IMR-90 (cell line): Measurements from ENCODE around the gene BBIP1. TPM values are rescaled to one million over a fixed set of nuclear protein-coding genes. Genes with fewer than 3 reads are reported as not detected.

Experiments
- ATAC-seq: fragments of 200-7000 bp; cut with Tn5 transposase; 2 replicates; pipeline ENCODE4 v1.9.1; 2020; ENCODE audit warnings: low read depth, mild to moderate bottlenecking, moderate library complexity
- BruUV-seq: library from RNA; stranded (reverse); fragments of 400-500 nt; replicated peaks from 2 replicates; lab custom pipeline; 2021; lab: Mats Ljungman, UMichigan
- CTCF ChIA-PET: fragments of 300-600 bp; formaldehyde crosslinking; extraction: SDS; loops from one replicate; lab custom pipeline; 2021; ENCODE audit warnings: antibody characterized with exemption; lab: Yijun Ruan, JAX
- POLR2A ChIA-PET: fragments of 300-600 bp; sonication (Branson Sonifier 250); formaldehyde crosslinking; loops from one replicate; lab custom pipeline; 2022; ENCODE audit warnings: antibody characterized with exemption; ENCODE audit not compliant: unreplicated experiment; lab: Charles Lee
- DNase-seq: peaks from one replicate; pipeline ENCODE4 v3.0.0; 2013
- H2AFZ ChIP-seq: replicated peaks from 2 replicates; pipeline ENCODE3; 2013; ENCODE audit warnings: low read length, mild to moderate bottlenecking; ENCODE audit not compliant: poor library complexity
- H2AK5ac ChIP-seq: 2 replicates; pipeline ENCODE4 v1.6.1; 2013; ENCODE audit warnings: low read depth, low read length, inconsistent platforms
- H2AK9ac ChIP-seq: replicated peaks from 2 replicates; pipeline ENCODE3; 2013; ENCODE audit warnings: mild to moderate bottlenecking, low read depth, low read length, moderate library complexity; ENCODE audit not compliant: poor library complexity
- H2BK120ac ChIP-seq: 2 replicates; pipeline ENCODE4 v1.6.1; 2013; ENCODE audit warnings: low read depth, low read length, inconsistent platforms
- H2BK15ac ChIP-seq: 3 replicates; pipeline ENCODE4 v1.6.1; 2013; ENCODE audit warnings: low read depth, low read length, inconsistent platforms
- H2BK20ac ChIP-seq: 2 replicates; pipeline ENCODE4 v1.6.1; 2013; ENCODE audit warnings: low read depth, mild to moderate bottlenecking, inconsistent platforms, low read length, moderate library complexity
- H2BK5ac ChIP-seq: 2 replicates; pipeline ENCODE4 v1.6.1; 2013; ENCODE audit warnings: mild to moderate bottlenecking, low read depth, low read length, inconsistent platforms; ENCODE audit not compliant: poor library complexity, severe bottlenecking
- H3K14ac ChIP-seq: replicated peaks from 2 replicates; pipeline ENCODE4 v1.6.1; 2013; ENCODE audit warnings: low read depth, low read length, inconsistent platforms
- H3K18ac ChIP-seq: 2 replicates; pipeline ENCODE4 v1.6.1; 2013; ENCODE audit warnings: low read depth, low read length, control low read depth
- H3K23ac ChIP-seq: 2 replicates; pipeline ENCODE4 v1.6.1; 2013; ENCODE audit warnings: low read depth, low read length, inconsistent platforms
- H3K27ac ChIP-seq: 2 replicates; pipeline ENCODE4 v1.5.1; 2013; ENCODE audit warnings: mild to moderate bottlenecking, control low read depth, low read length; ENCODE audit not compliant: insufficient read depth
- H3K27me3 ChIP-seq: 2 replicates; pipeline ENCODE4 v1.6.1; 2013; ENCODE audit warnings: low read length; ENCODE audit not compliant: control insufficient read depth, insufficient read depth
- H3K36me3 ChIP-seq: 2 replicates; pipeline ENCODE4 v1.6.1; 2013; ENCODE audit warnings: low read length, mixed read lengths; ENCODE audit not compliant: control insufficient read depth, insufficient read depth
- H3K4ac ChIP-seq: 2 replicates; pipeline ENCODE4 v1.6.1; 2013; ENCODE audit warnings: low read depth, low read length, inconsistent platforms
- H3K4me1 ChIP-seq: 2 replicates; pipeline ENCODE4 v1.6.1; 2013; ENCODE audit warnings: low read length, mixed read lengths; ENCODE audit not compliant: control insufficient read depth, insufficient read depth
- H3K4me2 ChIP-seq: 2 replicates; pipeline ENCODE4 v1.6.1; 2013; ENCODE audit warnings: low read depth, mild to moderate bottlenecking, control low read depth, low read length, moderate library complexity
- H3K4me3 ChIP-seq: 2 replicates; pipeline ENCODE4 v1.5.1; 2013; ENCODE audit warnings: low read depth, mild to moderate bottlenecking, control low read depth, low read length, moderate library complexity; ENCODE audit not compliant: insufficient read depth
- H3K56ac ChIP-seq: 2 replicates; pipeline ENCODE4 v1.6.1; 2013; ENCODE audit warnings: low read length, inconsistent platforms; ENCODE audit not compliant: insufficient read depth; ENCODE audit errors: extremely low read depth
- H3K79me1 ChIP-seq, 2 experiments: 2 replicates each; pipeline ENCODE4 v1.6.1; 2013; ENCODE audit warnings: low read length in 2 of 2, inconsistent platforms in 1 of 2, low read depth in 1 of 2
- H3K9ac ChIP-seq: 2 replicates; pipeline ENCODE4 v1.6.1; 2013; ENCODE audit warnings: low read depth, low read length, control low read depth
- H3K9me1 ChIP-seq: 2 replicates; pipeline ENCODE4 v1.6.1; 2013; ENCODE audit warnings: low read length, inconsistent platforms; ENCODE audit not compliant: insufficient read depth
- H3K9me3 ChIP-seq: 2 replicates; pipeline ENCODE4 v1.6.1; 2013; ENCODE audit warnings: low read length; ENCODE audit not compliant: control insufficient read depth, insufficient read depth
- H4K20me1 ChIP-seq: 2 replicates; pipeline ENCODE4 v1.6.1; 2013; ENCODE audit warnings: low read length, inconsistent platforms; ENCODE audit not compliant: insufficient read depth
- H4K5ac ChIP-seq: 2 replicates; pipeline ENCODE4 v1.6.1; 2013; ENCODE audit warnings: mild to moderate bottlenecking, low read depth, low read length, control low read depth
- H4K8ac ChIP-seq, 2 experiments: 2 replicates each; pipeline ENCODE4 v1.6.1; 2013; ENCODE audit warnings: low read depth in 2 of 2, low read length in 2 of 2, control low read depth in 1 of 2, inconsistent platforms in 1 of 2
- H4K91ac ChIP-seq: 2 replicates; pipeline ENCODE4 v1.6.1; 2013; ENCODE audit warnings: low read depth, low read length, inconsistent platforms; ENCODE audit not compliant: insufficient read depth
- CHD1 ChIP-seq: IDR thresholded peaks from 2 replicates; pipeline ENCODE4 v1.6.1; 2012; ENCODE audit warnings: low read depth, low read length, improper control_type of control experiment
- FOS ChIP-seq: fragments of 150-350 bp; IDR thresholded peaks from 2 replicates; pipeline ENCODE4 v1.6.1; 2016; ENCODE audit warnings: low read depth, low read length
- MAFK ChIP-seq: IDR thresholded peaks from 2 replicates; pipeline ENCODE4 v1.6.1; 2012; ENCODE audit warnings: low read depth, low read length, improper control_type of control experiment
- MAZ ChIP-seq: IDR thresholded peaks from 2 replicates; pipeline ENCODE4 v1.6.1; 2012; ENCODE audit warnings: low read depth, mild to moderate bottlenecking, low read length, improper control_type of control experiment, moderate library complexity, borderline replicate concordance
- RAD21 ChIP-seq: IDR thresholded peaks from 2 replicates; pipeline ENCODE4 v1.6.1; 2012; ENCODE audit warnings: low read length, improper control_type of control experiment
- RFX5 ChIP-seq: IDR thresholded peaks from 2 replicates; pipeline ENCODE4 v1.8.0; 2012; ENCODE audit warnings: low read depth, mild to moderate bottlenecking, low read length, moderate library complexity
- USF2 ChIP-seq: fragments of 150-350 bp; IDR thresholded peaks from 2 replicates; pipeline ENCODE4 v1.6.1; 2017; ENCODE audit warnings: mild to moderate bottlenecking, antibody characterized with exemption, low read length, low read depth
- dilution Hi-C: fragments of 300-500 bp; cut with HindIII; formaldehyde crosslinking; loops from one replicate; pipeline ENCODE4 v1.14.3; 2018; ENCODE audit warnings: low sequenced_read_pairs; ENCODE audit not compliant: unreplicated experiment
- in situ Hi-C: fragments of 300-500 bp; cut with MboI; formaldehyde crosslinking; loops from 3 replicates; pipeline ENCODE4 v1.14.3; 2019; ENCODE audit warnings: low sequenced_read_pairs, inconsistent platforms, mixed read lengths
- intact Hi-C: fragments of 100-400 bp; cut with micrococcal nuclease; formaldehyde crosslinking; loops from 2 replicates; pipeline ENCODE4 v1.10.0; 2022
- polyA plus RNA-seq, 3 experiments: library from polyadenylated mRNA; depleted of rRNA; stranded (reverse); fragments of >200 nt; gene quantifications; 2 replicates each; pipeline ENCODE4 v1.2.3, GENCODE V29; 2012; ENCODE audit warnings: low replicate concordance in 1 of 3
- total RNA-seq: library from RNA; depleted of rRNA; stranded (reverse); fragments of >200 nt; gene quantifications from 2 replicates; pipeline ENCODE4 v1.2.3, GENCODE V29; 2012

Gene BBIP1
- total and polyA plus RNA-seq, 2 of the 4 experiments (the other 2 are of a cell fraction) = 17.4 to 19.9 TPM

- intact Hi-C loops = loop anchor here (10.0 kb wide), 1 partner anchor 584 kb away; no protein-coding TSS in a partner anchor
Measured at GRCh38 chr10:110898391-110898790, 20.6 kb downstream of the BBIP1 start.

More at GRCh38 chr10:110898391-110898790, 20.6 kb downstream of the BBIP1 start:
- peaks cover 10 to 11% of the 10 kb centered on the region in 2 experiments; a peak in 3 of 4 replicates for H3K79me1 ChIP-seq
- CTCF ChIA-PET = interaction anchor here (0.6 to 1.4 kb wide), 3 partner anchors 18 to 1239 kb away, joined by 3 to 4 read pairs (median 4); no protein-coding TSS in a partner anchor
- H3K23ac ChIP-seq = no peak overlapping the region
- H2BK5ac ChIP-seq = peak overlapping the region; percentile 68
- no peak overlapping the region for H3K14ac ChIP-seq
- H3K9me1 ChIP-seq = peaks cover 5% of the 10 kb centered on the region; the same call in 1 of the 2 replicates
- no peak overlapping the region for H3K4me2 ChIP-seq
- H2BK15ac ChIP-seq = no peak overlapping the region
- H2AK9ac ChIP-seq = no peak overlapping the region
- no peaks in the 10 kb centered on the region for H4K20me1 ChIP-seq
- TF ChIP-seq RFX5 (no peak), USF2 (no peak), FOS (no peak), MAZ (no peak), MAFK (no peak), CHD1 (no peak), RAD21 (no peak)
- POLR2A ChIA-PET = interaction anchor here (0.5 kb wide), 1 partner anchor 251 kb away, joined by 3 read pairs; no protein-coding TSS in a partner anchor
- no peak overlapping the region for H3K18ac ChIP-seq
- dilution Hi-C loops (no loop called here), in situ Hi-C loops (loop anchor here (10.0 kb wide), 1 partner anchor 154 kb away; no protein-coding TSS in a partner anchor)
- ATAC-seq (no peak; the same call in 1 of the 2 replicates), DNase-seq (peak; percentile 23)
- H2BK120ac ChIP-seq = no peak overlapping the region
- H3K27me3 ChIP-seq = no peaks in the 10 kb centered on the region
- no peak overlapping the region for H2AFZ ChIP-seq
- H3K9me3 ChIP-seq = no peaks in the 10 kb centered on the region
- peak overlapping the region; percentile 56; the same call in 1 of the 2 replicates for H4K5ac ChIP-seq
- no peak overlapping the region for H2AK5ac ChIP-seq
- H4K8ac ChIP-seq = no peak overlapping the region
- H3K4ac ChIP-seq = no peak overlapping the region
- H3K4me3 ChIP-seq = no peak overlapping the region
- peaks cover 14% of the 10 kb centered on the region for H3K36me3 ChIP-seq
- H4K91ac ChIP-seq = no peak overlapping the region
- TSS peak; percentile 72 for BruUV-seq
- no peak overlapping the region for H3K9ac ChIP-seq
- no peak overlapping the region for H2BK20ac ChIP-seq
- H3K27ac ChIP-seq = no peak overlapping the region
- peaks cover 9% of the 10 kb centered on the region for H3K4me1 ChIP-seq
- H3K56ac ChIP-seq = no peak overlapping the region
